NCI-H146 treated with DMSO at 0.1 percent for 48 hours (cell line): Measurements from ENCODE around the gene METTL21A.
"Not testable (repeated sequence)": the region's sequence is repeated elsewhere in the genome, so short reads cannot be mapped to it uniquely, and the experiment has no call there.

Experiments used
- DNase-seq: peaks from one replicate; lab custom pipeline; 2025; ENCODE audit not compliant: unreplicated experiment; lab: John Stamatoyannopoulos, UW

METTL21A gene

GRCh38 chr2:207625014-207625907, at the start of gene METTL21A:
Gene METTL21A (minus strand): TSS chr2:207625394. CDS start chr2:207624375, 1,019 bp downstream.
- peak; percentile 51 for DNase-seq

DNA sequence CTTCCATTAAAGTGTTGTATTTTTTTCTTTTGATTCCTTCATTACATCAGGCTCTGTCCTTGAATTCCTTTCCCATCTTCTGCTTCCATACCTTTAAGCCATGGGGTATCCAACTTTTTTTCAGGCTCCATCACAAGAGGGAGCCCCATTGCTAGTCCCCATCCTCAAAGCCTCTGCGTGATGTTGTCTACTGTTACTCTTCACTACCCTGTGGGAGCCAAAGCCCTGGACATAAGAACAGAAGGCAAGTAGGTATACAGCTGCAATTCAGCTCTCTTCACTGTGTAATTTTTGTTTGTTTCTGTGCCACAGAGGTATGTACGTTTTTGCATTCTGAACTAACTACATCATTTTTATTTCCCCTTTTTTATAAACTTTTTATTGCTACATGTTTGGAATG, 49.6 kb upstream of the METTL21A start:
- no peak for DNase-seq

DNA sequence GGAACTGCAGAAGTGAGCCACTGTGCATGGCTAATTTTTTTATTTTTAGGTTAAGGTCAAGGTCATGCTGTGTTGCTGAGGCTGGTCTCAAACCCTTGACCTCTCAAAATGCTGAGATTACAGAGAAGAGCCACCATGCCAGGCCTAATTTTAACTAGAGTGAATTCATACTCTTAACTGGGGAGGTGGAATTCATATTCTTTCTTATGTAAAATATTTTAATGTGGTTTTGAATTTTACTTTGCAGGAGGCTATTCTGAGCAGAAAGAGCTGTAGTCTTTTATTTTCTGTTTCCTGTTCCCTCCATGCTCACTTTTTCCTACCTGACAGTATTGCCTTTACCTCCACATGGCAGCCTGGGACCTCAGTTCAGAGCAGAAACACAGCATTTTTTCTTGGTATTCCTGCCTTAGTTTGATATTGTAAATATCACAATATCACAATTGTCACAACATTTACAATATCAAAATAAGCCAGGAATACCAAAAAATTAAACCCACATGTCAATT, 49.1 kb upstream of the METTL21A start:
- DNase-seq, result no peak

DNA sequence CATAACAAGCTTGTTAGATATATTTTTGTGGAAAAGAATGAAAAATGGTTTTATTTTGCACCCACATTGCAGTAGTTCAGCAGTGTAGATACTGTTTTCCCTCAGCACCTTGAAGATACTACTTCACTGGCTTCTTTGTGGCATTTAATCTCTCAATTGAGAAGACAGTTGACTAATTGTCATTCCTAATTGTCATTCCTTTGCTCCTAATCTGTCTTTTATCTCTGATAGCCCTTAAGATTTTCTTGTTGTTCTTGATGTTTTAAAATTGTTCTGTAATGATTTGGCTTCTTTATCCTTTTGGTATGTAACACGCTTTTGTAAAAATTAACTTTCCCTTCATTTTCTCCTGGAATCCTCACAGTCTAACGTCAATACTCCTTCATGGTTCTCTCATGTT, 48.2 kb upstream of the METTL21A start:
- DNase-seq, result no peak

GRCh38 chr2:207670887-207671286, 45.7 kb upstream of the METTL21A start:
- DNase-seq, result no peak

GRCh38 chr2:207663870-207664545, 38.8 kb upstream of the METTL21A start:
- no peak for DNase-seq

GRCh38 chr2:207662203-207662602, 37.0 kb upstream of the METTL21A start:
- no peak for DNase-seq

DNA sequence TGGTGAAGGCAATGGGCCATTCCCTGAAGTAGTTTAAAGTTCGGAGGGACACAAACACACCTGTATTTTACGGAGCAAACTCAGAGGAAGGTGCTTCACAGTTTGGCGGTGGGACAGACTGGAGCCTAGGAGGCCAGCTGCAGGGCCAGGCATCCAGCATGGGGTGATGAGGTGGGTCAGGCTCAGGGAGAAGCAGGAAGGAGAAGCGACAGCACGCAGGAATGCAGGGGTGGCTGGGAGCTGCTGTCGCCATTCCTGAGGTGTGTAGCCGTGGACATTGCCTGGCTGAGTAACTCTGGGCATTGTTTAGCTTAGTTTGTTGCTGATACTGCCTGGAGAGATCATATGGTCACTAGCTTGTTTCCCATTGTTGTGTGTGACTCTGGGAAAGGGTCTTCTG, 35.8 kb upstream of the METTL21A start:
- no peak for DNase-seq

DNA sequence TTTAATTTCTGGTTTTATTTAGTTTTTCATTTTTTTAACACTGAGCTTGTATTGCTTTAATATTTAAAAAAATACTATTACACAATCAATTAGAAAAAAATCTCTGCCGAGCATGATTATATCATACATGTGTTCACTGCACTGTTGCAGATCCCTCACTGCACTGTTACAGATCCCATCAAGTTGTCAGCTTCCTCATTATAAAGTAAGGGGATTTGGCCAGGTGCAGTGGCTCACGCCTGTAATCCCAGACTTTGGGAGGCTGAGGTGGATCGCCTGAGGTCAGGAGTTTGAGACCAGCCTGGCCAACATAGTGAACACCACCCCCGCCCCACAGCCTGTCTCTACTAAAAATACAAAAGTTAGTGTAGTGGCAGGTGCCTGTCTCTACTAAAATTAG, 33.0 kb upstream of the METTL21A start:
- DNase-seq, result no peak

GRCh38 chr2:207655000-207655399, 29.8 kb upstream of the METTL21A start:
- DNase-seq, result no peak

DNA sequence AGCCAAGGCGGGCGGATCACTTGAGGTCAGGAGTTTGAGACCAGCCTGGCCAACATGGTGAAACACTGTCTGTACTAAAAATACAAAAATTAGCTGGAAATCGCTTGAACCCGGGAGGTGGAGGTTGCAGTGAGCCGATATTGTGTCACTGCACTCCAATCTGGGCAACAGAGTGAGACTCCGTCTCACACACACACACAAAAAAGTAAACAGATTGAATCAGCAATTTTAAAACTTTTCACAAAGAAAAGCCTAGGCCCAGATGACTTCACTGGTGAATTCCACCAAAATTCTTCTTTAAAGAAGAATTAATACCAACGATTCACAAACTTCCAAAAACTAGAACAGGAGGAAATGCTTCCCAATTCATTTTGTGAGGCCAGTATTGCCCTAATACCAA, 21.4 kb upstream of the METTL21A start:
- DNase-seq, result not testable (repeated sequence)

GRCh38 chr2:207643892-207644291, 18.7 kb upstream of the METTL21A start:
- no peak for DNase-seq

- no peak for DNase-seq
These were observed 15.5 kb upstream of the METTL21A start for GRCh38 chr2:207640661-207641060.

DNA sequence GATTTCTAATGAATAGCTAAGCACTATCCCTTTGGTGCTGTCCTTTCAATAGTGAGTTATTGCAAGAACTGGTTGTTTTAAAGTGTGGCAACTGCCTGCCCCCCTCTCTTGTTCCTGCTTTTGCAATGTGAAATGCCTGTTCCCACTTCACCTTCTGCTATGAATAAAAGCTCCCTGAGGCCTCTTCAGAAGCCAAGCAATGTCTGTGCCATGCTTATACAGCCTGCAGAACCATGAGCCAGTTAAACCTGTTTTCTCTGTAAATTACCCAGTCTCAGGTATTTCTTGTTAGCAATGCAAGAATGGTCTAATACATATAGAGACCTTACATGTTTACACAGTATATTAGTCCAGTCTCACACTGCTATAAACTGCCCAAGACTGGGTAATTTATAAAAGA, 15.0 kb upstream of the METTL21A start:
- DNase-seq, result no peak

DNA sequence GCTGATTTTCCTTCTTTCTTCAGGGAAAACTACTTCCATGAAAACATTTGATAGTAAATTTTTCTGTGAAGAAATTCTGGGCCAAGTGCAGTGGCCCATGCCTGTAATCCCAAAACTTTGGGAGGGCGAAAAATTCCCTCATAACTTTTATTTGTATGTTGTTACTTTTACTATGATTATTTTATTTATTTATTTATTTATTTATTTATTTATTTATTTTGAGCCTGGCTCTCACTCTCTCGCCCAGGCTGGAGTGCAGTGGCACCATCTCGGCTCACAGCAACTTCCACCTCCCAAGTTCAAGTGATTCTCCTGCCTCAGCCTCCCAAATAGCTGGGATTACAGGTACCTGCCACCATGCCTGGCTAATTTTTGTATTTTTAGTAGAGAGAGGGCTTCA, 14.1 kb upstream of the METTL21A start:
- DNase-seq, result not testable (repeated sequence)

DNA sequence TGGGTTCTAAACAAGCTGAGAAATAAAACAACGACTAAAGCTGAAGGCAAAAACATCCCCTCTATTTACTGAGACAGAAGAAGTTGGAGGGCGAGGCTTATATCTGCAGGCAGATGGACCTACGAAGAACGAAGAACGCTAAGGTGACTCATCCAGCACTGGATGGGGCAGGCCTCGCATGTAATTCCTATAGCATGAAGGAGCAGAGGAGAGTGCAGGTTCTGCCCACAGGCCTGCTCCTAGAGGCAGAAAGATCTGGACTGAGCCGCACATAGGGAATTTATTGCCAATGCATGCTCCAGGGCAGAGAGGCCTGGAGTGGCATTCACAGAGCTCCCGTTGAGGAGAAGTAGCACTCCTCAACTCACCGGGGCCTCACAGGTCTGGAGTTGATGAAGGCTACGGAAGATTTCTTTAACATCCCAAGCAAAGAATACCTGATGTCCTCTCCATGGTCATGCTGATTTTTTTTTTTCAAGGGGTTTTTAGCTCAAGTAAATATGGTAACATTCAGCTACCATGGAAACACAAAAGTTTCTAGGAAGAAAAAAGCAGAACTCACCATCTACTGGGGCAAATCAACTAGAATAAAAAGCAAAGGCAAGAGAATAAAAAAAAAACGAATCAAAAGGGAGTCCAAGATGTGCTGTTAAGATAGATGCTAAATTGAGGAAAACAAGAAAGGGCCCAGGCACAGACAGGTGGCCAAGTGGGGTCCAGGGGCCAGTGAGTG, 10.4 kb upstream of the METTL21A start:
- no peak for DNase-seq

DNA sequence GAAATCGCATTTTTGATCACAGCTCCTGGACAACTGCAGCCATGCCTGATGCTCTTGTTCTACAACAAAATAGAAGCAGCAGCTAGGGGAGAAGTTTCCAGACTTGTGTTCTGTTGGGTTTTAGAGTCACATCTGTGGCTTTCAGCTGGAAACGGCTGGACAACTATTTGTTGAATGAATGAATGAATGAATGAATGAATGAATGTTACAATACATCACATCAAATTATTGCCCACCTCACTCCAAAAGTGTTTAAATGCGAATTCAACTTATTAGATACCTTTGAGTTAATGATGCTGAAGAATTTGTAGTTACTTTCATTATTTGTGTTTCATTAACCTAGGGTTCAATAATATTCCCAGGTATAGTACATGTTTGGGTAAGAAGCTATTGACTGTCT, 8.5 kb upstream of the METTL21A start:
- DNase-seq, result no peak

DNA sequence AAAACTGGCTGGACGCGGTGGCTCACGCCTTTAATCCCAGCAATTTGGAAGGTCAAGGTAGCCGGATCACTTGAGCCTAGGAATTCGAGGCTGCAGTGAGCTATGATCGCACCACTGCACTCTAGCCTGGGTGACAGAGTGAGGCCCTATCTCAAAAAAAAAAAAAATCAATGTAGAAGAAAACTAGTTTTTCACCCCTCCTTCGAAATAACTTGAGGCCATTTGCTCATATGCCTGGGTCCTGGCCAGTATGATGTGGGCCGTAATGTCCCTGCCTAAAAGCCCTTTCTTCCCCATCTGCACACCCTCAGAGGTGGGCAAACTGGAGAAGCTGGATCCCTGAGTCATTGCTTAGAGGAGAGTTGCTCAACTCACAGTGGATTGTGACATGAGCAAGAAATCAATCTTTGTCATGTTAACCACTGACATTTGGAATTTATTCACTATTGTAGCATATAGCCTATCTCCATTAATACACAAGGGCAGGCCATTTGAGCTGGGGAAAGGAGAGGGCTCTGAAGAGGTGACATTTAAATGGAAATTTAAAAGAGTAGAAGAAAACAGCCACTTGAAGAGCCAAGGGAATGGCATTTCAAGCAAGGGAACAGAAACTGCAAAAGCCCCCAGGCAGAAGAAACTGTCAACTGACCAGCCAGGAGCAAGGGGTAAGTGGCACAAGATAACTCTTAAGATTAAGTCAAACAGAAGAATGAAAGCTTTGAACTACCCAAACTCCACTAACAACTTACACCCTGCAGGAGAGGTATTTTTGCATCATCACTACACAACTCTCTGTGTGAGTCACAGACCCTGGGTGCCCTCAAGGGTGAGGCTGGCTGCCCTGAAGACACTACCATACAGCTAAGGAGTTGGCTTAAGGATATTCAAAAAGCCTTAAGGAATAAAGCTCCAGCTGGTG, 7.6 kb upstream of the METTL21A start:
- no peak for DNase-seq

GRCh38 chr2:207630491-207630890, 5.3 kb upstream of the METTL21A start:
- no peak for DNase-seq

DNA sequence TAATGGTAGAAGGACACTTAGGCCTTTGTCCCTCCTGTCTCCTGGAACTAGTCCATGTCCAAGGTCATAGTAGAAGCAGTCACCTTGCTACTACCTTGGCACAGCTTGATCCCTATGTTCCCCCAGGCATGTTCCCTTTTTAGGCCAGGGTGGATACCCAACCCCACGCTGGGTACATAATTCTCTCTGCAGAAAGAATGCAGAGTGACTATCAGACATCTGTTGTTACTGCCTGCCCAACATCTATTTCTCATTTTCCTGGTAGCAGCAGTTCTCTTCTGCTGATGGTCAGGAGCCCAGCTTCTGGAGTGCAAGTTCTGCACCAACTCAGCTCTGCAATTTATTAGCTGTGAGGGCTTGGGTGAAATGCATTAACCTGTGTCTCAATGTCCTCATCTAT, 4.4 kb upstream of the METTL21A start:
- DNase-seq, result no peak
